HEK293T (cell line): Measurements from ENCODE around the gene SKIC8.

Source experiments
- BHLHE40 ChIP-seq: fragments of 450-650 bp; IDR thresholded peaks from 2 replicates; pipeline ENCODE4 v1.6.1; 2016; ENCODE audit warnings: mild to moderate bottlenecking, moderate library complexity, borderline replicate concordance
- FOXA1 ChIP-seq: fragments of 450-650 bp; IDR thresholded peaks from 2 replicates; pipeline ENCODE4 v1.6.1; 2016; ENCODE audit warnings: mild to moderate bottlenecking
- FOXM1 ChIP-seq: fragments of 450-650 bp; IDR thresholded peaks from 2 replicates; pipeline ENCODE4 v1.6.1; 2017; ENCODE audit warnings: mild to moderate bottlenecking, borderline replicate concordance
- L3MBTL2 ChIP-seq: fragments of 450-650 bp; conservative IDR thresholded peaks from 2 replicates; pipeline ENCODE4 v1.6.1; 2016; ENCODE audit warnings: mild to moderate bottlenecking
- SP1 ChIP-seq: fragments of 450-650 bp; IDR thresholded peaks from 2 replicates; pipeline ENCODE4 v1.6.1; 2017

DNA sequence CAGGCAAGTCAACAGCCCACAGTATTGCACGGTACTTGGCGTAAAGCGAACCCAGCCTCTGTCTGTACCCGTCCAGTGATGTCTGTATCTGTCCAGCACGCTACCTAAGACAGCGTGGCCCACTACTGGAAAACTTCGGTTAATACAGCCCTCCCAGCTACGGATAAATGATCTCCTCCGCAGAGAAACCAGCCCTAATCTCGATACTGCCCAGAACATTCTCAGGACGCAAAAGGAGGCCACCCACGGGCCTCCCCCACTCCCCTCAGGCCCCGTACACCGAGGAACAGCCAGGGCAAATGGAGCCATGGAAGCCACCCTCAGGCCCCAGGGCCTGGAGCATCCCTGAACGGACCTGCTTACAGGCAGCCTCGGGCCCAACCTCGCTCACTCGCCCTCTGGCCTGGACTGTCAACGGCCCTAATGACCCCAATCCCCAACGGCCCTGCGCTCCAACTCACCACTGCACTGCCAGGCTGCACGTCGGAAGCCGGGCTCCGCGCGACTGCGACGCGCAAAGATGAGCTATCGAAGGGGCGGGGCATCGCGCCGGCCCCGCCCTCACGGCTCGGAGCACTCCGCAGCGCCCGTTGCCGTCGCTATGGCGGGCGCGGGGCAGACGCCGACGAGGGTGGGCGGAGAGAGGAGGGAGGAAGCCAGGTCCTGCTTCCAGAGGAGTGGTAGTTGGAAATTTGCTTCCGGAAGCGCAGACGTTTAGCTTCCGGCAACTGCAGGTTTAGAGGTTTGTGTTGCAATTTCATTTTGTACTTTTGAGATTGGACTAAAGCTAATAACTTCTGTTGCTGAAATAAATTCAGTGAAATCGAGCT lies at the start of gene SKIC8:
- TF ChIP-seq L3MBTL2, result no peak
- TF ChIP-seq SP1, result no peak
- TF ChIP-seq BHLHE40, result no peak
- TF ChIP-seq FOXA1, result no peak
- no peak for TF ChIP-seq FOXM1
